Fibroblast of the aortic adventitia (primary cell): ENCODE results near the gene FRMD4A. TPM values are rescaled to one million over a fixed set of nuclear protein-coding genes. Genes with fewer than 3 reads are reported as not detected.

ENCODE experiments used
- DNase-seq: peaks from one replicate; pipeline ENCODE4 v3.0.0-alpha.2; 2010; ENCODE audit warnings: low read depth
- H3K4me3 ChIP-seq: 2 replicates; pipeline ENCODE4 v1.5.1; 2011; ENCODE audit warnings: low read depth, mild to moderate bottlenecking, control low read depth, low read length, moderate library complexity
- CTCF ChIP-seq: IDR thresholded peaks from 2 replicates; pipeline ENCODE4 v1.5.1; 2011; ENCODE audit warnings: mild to moderate bottlenecking, low read length, control low read depth, inconsistent platforms; ENCODE audit not compliant: insufficient read depth
- total RNA-seq: library from RNA; depleted of rRNA; stranded (reverse); fragments of >200 nt; gene quantifications from 2 replicates; pipeline ENCODE4 v1.2.3, GENCODE V29; 2012; ENCODE audit warnings: low replicate concordance

FRMD4A gene
- total RNA-seq, 1 donor = 42.4 TPM

- no peak for TF ChIP-seq CTCF
- H3K4me3 ChIP-seq = no peak overlapping the region
- no peak for DNase-seq
These were observed 69.4 kb downstream of the FRMD4A start for GRCh38 chr10:14261336-14261735.

- TF ChIP-seq CTCF = no peak
- no peak overlapping the region for H3K4me3 ChIP-seq
- DNase-seq = peak; percentile 11
These were observed 70.8 kb downstream of the FRMD4A start for GRCh38 chr10:14259696-14260566.

GRCh38 chr10:14254368-14254767 is 76.4 kb downstream of the FRMD4A start:
- peak; percentile 32 for DNase-seq
- H3K4me3 ChIP-seq = no peak overlapping the region
- TF ChIP-seq CTCF = no peak

- TF ChIP-seq CTCF = no peak
- no peak overlapping the region for H3K4me3 ChIP-seq
- no peak for DNase-seq
These were observed 77.0 kb downstream of the FRMD4A start for GRCh38 chr10:14253711-14254110.

- no peak for TF ChIP-seq CTCF
- DNase-seq = no peak
These were observed 77.6 kb downstream of the FRMD4A start for GRCh38 chr10:14253079-14253478.

GRCh38 chr10:14250496-14251076 is 80.1 kb downstream of the FRMD4A start:
- no peak for DNase-seq
- no peak for TF ChIP-seq CTCF

More at GRCh38 chr10:14253079-14253478, 77.6 kb downstream of the FRMD4A start:
- no peak overlapping the region for H3K4me3 ChIP-seq

More at GRCh38 chr10:14250496-14251076, 80.1 kb downstream of the FRMD4A start:
- no peak overlapping the region for H3K4me3 ChIP-seq
